HG03460 (cell line): ENCODE results near the gene PIK3CG.
"Not testable (repeated sequence)": the region's sequence is repeated elsewhere in the genome, so short reads cannot be mapped to it uniquely, and the experiment has no call there.

ENCODE experiments used
- ATAC-seq: cut with Tn5 transposase; IDR thresholded peaks from one replicate; pipeline ENCODE4 v1.9.1; 2021; ENCODE audit not compliant: unreplicated experiment

The PIK3CG gene

DNA sequence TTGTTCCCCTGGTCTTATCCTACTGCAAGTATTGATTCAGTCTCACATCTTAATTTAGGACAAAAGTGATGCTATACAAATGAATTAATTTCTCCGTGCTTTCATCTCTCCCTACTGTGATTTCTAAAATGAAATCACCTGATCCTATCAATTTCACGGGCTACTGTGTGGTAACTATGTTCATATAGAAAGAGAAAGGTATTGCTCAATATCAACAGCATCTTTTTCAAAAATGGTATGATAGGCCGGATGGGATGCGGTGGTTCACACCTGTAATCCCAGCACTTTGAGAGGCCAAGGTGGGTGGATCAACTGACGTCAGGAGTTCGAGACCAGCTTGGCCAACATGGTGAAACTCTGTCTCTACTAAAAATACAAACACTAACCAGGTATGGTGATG is 71.2 kb downstream of the PIK3CG start:
- ATAC-seq: no peak

DNA sequence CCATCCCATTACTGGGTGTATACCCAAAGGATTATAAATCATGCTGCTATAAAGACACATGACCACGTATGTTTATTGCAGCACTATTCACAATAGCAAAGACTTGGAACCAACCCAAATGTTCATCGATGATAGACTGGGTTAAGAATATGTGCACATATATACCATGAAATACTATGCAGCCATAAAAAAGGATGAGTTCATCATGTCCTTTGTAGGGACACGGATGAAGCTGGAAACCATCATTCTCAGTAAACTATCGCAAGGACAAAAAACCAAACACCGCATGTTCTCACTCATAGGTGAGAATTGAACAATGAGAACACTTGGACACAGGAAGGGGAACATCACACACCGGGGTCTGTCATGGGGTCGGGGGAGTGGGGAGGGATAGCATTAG is 73.0 kb downstream of the PIK3CG start:
- not testable (repeated sequence) for ATAC-seq

DNA sequence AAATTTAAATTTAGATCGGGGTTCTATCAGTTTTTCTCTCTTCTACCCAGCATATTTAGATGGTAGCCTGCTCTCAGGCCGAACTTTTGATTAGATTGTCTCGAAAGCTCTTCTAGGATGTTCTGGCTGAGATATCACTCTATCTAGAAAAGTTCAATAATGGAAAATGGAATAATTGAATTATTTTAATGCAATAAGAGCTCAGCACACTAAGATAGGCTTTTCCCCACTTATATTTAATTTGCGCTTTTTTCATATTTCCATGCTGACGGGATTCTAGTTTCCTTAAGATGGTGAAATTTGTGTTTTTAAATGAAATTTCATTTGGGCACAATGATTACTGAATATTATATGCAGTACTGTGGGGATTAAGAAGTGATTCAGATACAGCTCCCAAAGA is 73.7 kb downstream of the PIK3CG start:
- ATAC-seq: no peak

GRCh38 chr7:106944035-106944665 is 79.1 kb downstream of the PIK3CG start:
- no peak for ATAC-seq

GRCh38 chr7:106947244-106947728 is 82.2 kb downstream of the PIK3CG start:
- peak; percentile 67 for ATAC-seq

DNA sequence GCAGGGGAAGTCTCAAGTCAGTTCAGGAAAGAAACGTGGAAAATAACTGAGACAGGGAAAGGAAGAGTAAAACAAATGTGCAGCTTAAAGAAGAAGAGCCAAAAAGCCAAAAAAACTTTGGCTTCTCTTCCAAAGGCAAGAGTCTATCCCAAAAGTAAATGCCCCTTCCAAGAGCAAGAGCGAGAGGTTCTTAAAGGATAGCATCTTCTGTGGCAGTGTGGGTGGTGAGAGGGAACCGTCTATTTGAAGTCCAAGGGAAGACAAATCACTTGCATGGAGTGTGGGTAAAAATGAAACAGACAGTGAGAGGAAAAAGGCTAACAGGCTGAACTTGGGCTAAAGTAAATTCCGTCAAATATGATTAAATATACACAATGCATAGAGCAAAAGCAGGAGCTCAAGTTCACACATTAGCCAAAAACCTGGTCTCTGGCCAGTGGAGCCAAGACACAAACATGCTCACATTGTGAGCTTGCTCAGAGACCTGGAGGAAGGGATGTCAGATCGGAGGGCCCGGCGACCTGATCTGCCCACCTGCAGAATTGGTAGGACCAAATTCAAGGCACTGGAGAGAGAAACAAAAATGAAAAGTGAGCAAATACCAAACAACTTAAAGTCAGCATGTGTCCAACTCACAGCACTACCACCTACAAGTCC is 87.0 kb downstream of the PIK3CG start:
- no peak for ATAC-seq

GRCh38 chr7:106952658-106953231 is 87.7 kb downstream of the PIK3CG start:
- ATAC-seq: no peak

- no peak for ATAC-seq
Measured at GRCh38 chr7:106954840-106955239, 89.8 kb downstream of the PIK3CG start.

DNA sequence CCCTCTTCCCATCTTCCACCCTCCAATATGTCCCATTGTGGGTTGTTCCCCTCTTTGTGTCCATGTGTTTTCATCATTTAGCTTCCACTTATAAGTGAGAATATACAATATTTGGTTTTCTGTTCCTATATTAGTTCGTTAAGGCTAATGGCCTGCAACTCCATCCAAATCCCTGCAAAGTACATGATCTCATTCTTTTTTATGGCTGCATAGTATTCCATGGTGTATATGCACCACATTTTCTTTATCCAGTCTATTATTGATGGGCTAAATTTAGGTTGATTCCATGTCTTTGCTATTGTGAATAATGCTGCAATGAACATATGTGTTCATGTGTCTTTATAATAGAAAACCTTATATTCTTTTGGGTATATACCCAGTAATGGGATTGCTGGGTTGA is 90.8 kb downstream of the PIK3CG start:
- ATAC-seq: not testable (repeated sequence)
